ENCODE measurements around the gene TRA2A.

GRCh38 chr7:23456093-23456492, 75.7 kb downstream of the TRA2A start:
- TF ChIP-seq, protein P1, sequence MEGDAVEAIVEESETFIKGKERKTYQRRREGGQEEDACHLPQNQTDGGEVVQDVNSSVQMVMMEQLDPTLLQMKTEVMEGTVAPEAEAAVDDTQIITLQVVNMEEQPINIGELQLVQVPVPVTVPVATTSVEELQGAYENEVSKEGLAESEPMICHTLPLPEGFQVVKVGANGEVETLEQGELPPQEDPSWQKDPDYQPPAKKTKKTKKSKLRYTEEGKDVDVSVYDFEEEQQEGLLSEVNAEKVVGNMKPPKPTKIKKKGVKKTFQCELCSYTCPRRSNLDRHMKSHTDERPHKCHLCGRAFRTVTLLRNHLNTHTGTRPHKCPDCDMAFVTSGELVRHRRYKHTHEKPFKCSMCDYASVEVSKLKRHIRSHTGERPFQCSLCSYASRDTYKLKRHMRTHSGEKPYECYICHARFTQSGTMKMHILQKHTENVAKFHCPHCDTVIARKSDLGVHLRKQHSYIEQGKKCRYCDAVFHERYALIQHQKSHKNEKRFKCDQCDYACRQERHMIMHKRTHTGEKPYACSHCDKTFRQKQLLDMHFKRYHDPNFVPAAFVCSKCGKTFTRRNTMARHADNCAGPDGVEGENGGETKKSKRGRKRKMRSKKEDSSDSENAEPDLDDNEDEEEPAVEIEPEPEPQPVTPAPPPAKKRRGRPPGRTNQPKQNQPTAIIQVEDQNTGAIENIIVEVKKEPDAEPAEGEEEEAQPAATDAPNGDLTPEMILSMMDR (IDR thresholded peaks at IDR 0.05), result no peak
- no peak for TF ChIP-seq POLR2A (IDR thresholded peaks at IDR 0.05)
